Embryonic facial prominence (tissue), 1 donor: Measurements from ENCODE around the gene MRO.
"Not testable (repeated sequence)": the region's sequence is repeated elsewhere in the genome, so short reads cannot be mapped to it uniquely, and the experiment has no call there.

Experiments used
- DNase-seq: peaks from one replicate; pipeline ENCODE4 v3.0.0-alpha.2; 2016; ENCODE audit errors: extremely low spot score

MRO gene

GRCh38 chr18:50833496-50833895 is 13.7 kb upstream of the MRO start:
- not testable (repeated sequence) for DNase-seq

GRCh38 chr18:50832754-50833153 is 12.9 kb upstream of the MRO start:
- DNase-seq: no peak

GRCh38 chr18:50830544-50830943 is 10.7 kb upstream of the MRO start:
- DNase-seq: no peak

GRCh38 chr18:50829644-50830043 is 9.8 kb upstream of the MRO start:
- DNase-seq: no peak

GRCh38 chr18:50826027-50826426 is 6.2 kb upstream of the MRO start:
- no peak for DNase-seq

GRCh38 chr18:50825621-50826020 is 5.8 kb upstream of the MRO start:
- no peak for DNase-seq

- DNase-seq: no peak
These were observed 2.9 kb upstream of the MRO start for GRCh38 chr18:50822756-50823155.

GRCh38 chr18:50820901-50821520 is 1.2 kb upstream of the MRO start:
- no peak for DNase-seq

- DNase-seq: no peak
These were observed 639 bp downstream of the MRO start for GRCh38 chr18:50819027-50819727.

- DNase-seq: no peak
These were observed 3.2 kb downstream of the MRO start for GRCh38 chr18:50816419-50817166.

- no peak for DNase-seq
These were observed 5.4 kb downstream of the MRO start for GRCh38 chr18:50814395-50814794.

GRCh38 chr18:50813353-50813752 is 6.5 kb downstream of the MRO start:
- DNase-seq: no peak

- no peak for DNase-seq
These were observed 7.0 kb downstream of the MRO start for GRCh38 chr18:50812834-50813233.

GRCh38 chr18:50807176-50807575 is 12.6 kb downstream of the MRO start:
- DNase-seq: no peak

GRCh38 chr18:50806208-50806616 is 13.6 kb downstream of the MRO start:
- DNase-seq: no peak

- no peak for DNase-seq
These were observed 14.1 kb downstream of the MRO start for GRCh38 chr18:50805732-50806131.

GRCh38 chr18:50803592-50803991 is 16.2 kb downstream of the MRO start:
- no peak for DNase-seq

GRCh38 chr18:50802141-50802540 is 17.7 kb downstream of the MRO start:
- DNase-seq: no peak

- no peak for DNase-seq
These were observed 22.7 kb downstream of the MRO start for GRCh38 chr18:50797142-50797541.

- no peak for DNase-seq
These were observed 23.3 kb downstream of the MRO start for GRCh38 chr18:50796495-50796894.

GRCh38 chr18:50793641-50794565 is 25.9 kb downstream of the MRO start:
- no peak for DNase-seq

GRCh38 chr18:50792885-50793284 is 26.9 kb downstream of the MRO start:
- no peak for DNase-seq
